CD4-positive, alpha-beta T cell treated with Interleukin-2 at 100 ng/mL for 4 hours (primary cell): ENCODE results near the gene ELN.
"Not testable (repeated sequence)": the region's sequence is repeated elsewhere in the genome, so short reads cannot be mapped to it uniquely, and the experiment has no call there.

ENCODE experiments used
- DNase-seq: peaks from one replicate; pipeline ENCODE4 v3.0.0-alpha.2; 2020; ENCODE audit warnings: low spot score

The ELN gene

GRCh38 chr7:74027683-74028320 lies at the start of gene ELN:
Gene ELN (plus strand): TSS chr7:74028173. CDS start chr7:74028188, 15 bp downstream.
- DNase-seq, result no peak

GRCh38 chr7:73978661-73979563 lies 49.1 kb upstream of the ELN start:
- no peak for DNase-seq

GRCh38 chr7:73979656-73980055 lies 48.3 kb upstream of the ELN start:
- DNase-seq, result not testable (repeated sequence)

GRCh38 chr7:73980206-73980605 lies 47.8 kb upstream of the ELN start:
- no peak for DNase-seq

GRCh38 chr7:73981933-73982332 lies 46.0 kb upstream of the ELN start:
- DNase-seq, result no peak

GRCh38 chr7:73983437-73984164 lies 44.4 kb upstream of the ELN start:
- DNase-seq, result no peak

- no peak for DNase-seq
These were observed 43.3 kb upstream of the ELN start for GRCh38 chr7:73984481-73985205.

- DNase-seq, result no peak
These were observed 42.2 kb upstream of the ELN start for GRCh38 chr7:73985737-73986141.

GRCh38 chr7:73986158-73986631 lies 41.8 kb upstream of the ELN start:
- DNase-seq, result no peak

- no peak for DNase-seq
These were observed 40.7 kb upstream of the ELN start for GRCh38 chr7:73987298-73987697.

- no peak for DNase-seq
These were observed 39.8 kb upstream of the ELN start for GRCh38 chr7:73988197-73988596.

- no peak for DNase-seq
These were observed 36.4 kb upstream of the ELN start for GRCh38 chr7:73991522-73992100.

GRCh38 chr7:73992101-73992562 lies 35.8 kb upstream of the ELN start:
- DNase-seq, result no peak

GRCh38 chr7:73994023-73994422 lies 34.0 kb upstream of the ELN start:
- no peak for DNase-seq

- DNase-seq, result no peak
These were observed 33.2 kb upstream of the ELN start for GRCh38 chr7:73994761-73995160.

GRCh38 chr7:73995330-73995729 lies 32.6 kb upstream of the ELN start:
- DNase-seq, result no peak

- no peak for DNase-seq
These were observed 32.0 kb upstream of the ELN start for GRCh38 chr7:73995821-73996511.

- no peak for DNase-seq
These were observed 30.9 kb upstream of the ELN start for GRCh38 chr7:73997056-73997455.

GRCh38 chr7:73999664-74000435 lies 28.1 kb upstream of the ELN start:
- DNase-seq, result no peak
